Body of pancreas (tissue), 4 donors: ENCODE results near the gene DYDC1. TPM values are rescaled to one million over a fixed set of nuclear protein-coding genes. Genes with fewer than 3 reads are reported as not detected.

ENCODE experiments used
- ATAC-seq: fragments of 150-250 bp; one replicate; pipeline ENCODE4 v1.9.1; 2016
- DNase-seq, 4 donors: peaks; one replicate each; pipeline ENCODE4 v3.0.0-alpha.2; 2019
- H3K27ac ChIP-seq, 4 donors: fragments of 200-600 bp; sonication (generic); 1 replicate in 3 of 4; 2 replicates in 1 of 4; pipeline versions ENCODE4 v1.5.1 to v1.6.1; 2016 to 2019; ENCODE audit warnings: mild to moderate bottlenecking in 1 of 4, mixed read lengths in 1 of 4, moderate library complexity in 1 of 4
- H3K27me3 ChIP-seq, 2 donors: fragments of 200-600 bp; sonication (generic); one replicate each; pipeline ENCODE4 v1.6.0; 2016; ENCODE audit warnings: mild to moderate bottlenecking in 1 of 2
- H3K36me3 ChIP-seq, 2 donors: fragments of 200-600 bp; sonication (generic); replicated peaks in 1 of 2; 2 replicates each; pipeline ENCODE4 v1.5.1; 2016; ENCODE audit warnings: low read depth in 2 of 2; ENCODE audit not compliant: insufficient read depth in 1 of 2
- H3K4me1 ChIP-seq: fragments of 200-600 bp; sonication (generic); one replicate; pipeline ENCODE4 v1.6.0; 2016
- H3K4me3 ChIP-seq, 2 donors: fragments of 200-600 bp; sonication (generic); 1 replicate in 1 of 2; 2 replicates in 1 of 2; pipeline ENCODE4 v1.5.1; 2016 to 2019
- H3K9me3 ChIP-seq, 3 donors: fragments of 200-600 bp; sonication (generic); 1 replicate in 2 of 3; 2 replicates in 1 of 3; pipeline ENCODE4 v1.5.1; 2016
- POLR2A ChIP-seq, 3 donors: fragments of 450-650 bp; IDR thresholded peaks; one replicate each; pipeline ENCODE4 v1.6.1; 2016; ENCODE audit warnings: antibody characterized with exemption in 3 of 3, mild to moderate bottlenecking in 2 of 3
- WGBS, 2 donors: methylation state at CpG; one replicate each; pipeline ENCODE4 v1.1.5; 2017; 5-methylcytosine and 5-hydroxymethylcytosine counted together
- intact Hi-C: fragments of 100-400 bp; cut with DNase I; formaldehyde crosslinking; loops from one replicate; pipeline ENCODE4 v1.15.1; 2023
- total RNA-seq, 2 donors: library from RNA; depleted of rRNA; stranded (reverse); fragments of >200 nt; gene quantifications; one replicate each; pipeline ENCODE4 v1.1.0, GENCODE V29; 2016
- TF ChIP-seq, protein P1 (sequence below), 7 experiments: fragments of 450-650 bp in 4 of 7; fragments of 200-600 bp in 3 of 7; sonication (generic) in 3 of 7; IDR thresholded peaks; one replicate each; pipeline ENCODE4 v1.5.1; 2016 to 2019; ENCODE audit warnings: antibody characterized with exemption in 7 of 7

The DYDC1 gene
- total RNA-seq, 2 donors from 2014 or later = not detected

DNA sequence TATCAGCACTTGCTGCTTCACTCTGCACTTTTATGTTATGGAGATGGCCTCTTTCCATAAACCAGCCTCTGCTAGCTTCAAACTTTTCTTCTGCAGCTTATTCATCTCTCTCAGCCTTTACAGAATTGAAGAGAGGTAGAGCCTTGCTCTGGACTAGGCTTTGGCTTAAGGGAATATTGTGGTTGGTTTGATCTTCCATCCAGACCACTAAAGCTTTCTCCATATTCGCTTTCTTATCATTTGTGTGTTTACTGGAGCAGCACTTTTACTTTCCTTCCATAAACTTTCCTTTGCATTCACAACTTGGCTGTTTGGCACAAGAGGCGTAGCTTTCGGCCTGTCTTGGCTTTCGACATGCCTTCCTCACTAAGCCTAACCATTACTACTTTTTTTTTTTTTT lies 23.6 kb upstream of the DYDC1 start:
- 76 to 91% methylated on average over 4 of the region's 4 CpGs for WGBS, 2 donors
- Histone ChIP-seq H3K4me3 (no peak overlapping the region), H3K27me3 (no peaks in the 10 kb centered on the region), H3K27ac (no peak overlapping the region), H3K36me3 (no peaks in the 10 kb centered on the region), H3K9me3 (no peaks in the 10 kb centered on the region), H3K4me1 (no peaks in the 10 kb centered on the region)
- intact Hi-C loops = no loop called here
- DNase-seq (no peak), ATAC-seq (no peak)
- no peak for TF ChIP-seq POLR2A (IDR thresholded peaks at IDR 0.05)
- TF ChIP-seq, protein P1, sequence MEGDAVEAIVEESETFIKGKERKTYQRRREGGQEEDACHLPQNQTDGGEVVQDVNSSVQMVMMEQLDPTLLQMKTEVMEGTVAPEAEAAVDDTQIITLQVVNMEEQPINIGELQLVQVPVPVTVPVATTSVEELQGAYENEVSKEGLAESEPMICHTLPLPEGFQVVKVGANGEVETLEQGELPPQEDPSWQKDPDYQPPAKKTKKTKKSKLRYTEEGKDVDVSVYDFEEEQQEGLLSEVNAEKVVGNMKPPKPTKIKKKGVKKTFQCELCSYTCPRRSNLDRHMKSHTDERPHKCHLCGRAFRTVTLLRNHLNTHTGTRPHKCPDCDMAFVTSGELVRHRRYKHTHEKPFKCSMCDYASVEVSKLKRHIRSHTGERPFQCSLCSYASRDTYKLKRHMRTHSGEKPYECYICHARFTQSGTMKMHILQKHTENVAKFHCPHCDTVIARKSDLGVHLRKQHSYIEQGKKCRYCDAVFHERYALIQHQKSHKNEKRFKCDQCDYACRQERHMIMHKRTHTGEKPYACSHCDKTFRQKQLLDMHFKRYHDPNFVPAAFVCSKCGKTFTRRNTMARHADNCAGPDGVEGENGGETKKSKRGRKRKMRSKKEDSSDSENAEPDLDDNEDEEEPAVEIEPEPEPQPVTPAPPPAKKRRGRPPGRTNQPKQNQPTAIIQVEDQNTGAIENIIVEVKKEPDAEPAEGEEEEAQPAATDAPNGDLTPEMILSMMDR (IDR thresholded peaks at IDR 0.05) = no peak

DNA sequence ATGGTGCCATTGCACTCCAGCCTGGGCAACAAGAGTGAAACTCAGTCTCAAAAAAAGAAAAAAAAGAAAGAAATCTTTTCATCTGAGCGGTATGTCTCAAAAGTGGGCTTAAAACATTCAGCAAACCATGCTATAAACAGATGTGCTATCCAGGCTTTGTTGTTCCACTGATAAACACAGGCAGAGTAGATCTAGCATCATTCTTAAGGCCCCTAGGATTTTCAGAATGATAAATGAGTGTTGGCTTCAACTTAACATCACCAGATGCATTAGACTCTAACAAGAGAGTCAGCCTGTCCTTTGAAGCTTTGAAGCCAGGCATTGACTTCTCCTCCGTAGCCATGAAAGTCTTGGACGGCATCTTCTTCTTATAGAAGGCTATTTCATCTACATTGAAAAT lies 23.1 kb upstream of the DYDC1 start:
- Histone ChIP-seq H3K36me3 (no peaks in the 10 kb centered on the region), H3K27ac (no peak overlapping the region), H3K9me3 (no peaks in the 10 kb centered on the region), H3K27me3 (no peaks in the 10 kb centered on the region), H3K4me1 (no peaks in the 10 kb centered on the region), H3K4me3 (no peak overlapping the region)
- DNase-seq (no peak), ATAC-seq (no peak)
- WGBS, 2 donors = 64 to 68% methylated on average over 3 of the region's 3 CpGs
- TF ChIP-seq, protein P1 (IDR thresholded peaks at IDR 0.05) = no peak
- no peak for TF ChIP-seq POLR2A (IDR thresholded peaks at IDR 0.05)
- intact Hi-C loops = no loop called here

DNA sequence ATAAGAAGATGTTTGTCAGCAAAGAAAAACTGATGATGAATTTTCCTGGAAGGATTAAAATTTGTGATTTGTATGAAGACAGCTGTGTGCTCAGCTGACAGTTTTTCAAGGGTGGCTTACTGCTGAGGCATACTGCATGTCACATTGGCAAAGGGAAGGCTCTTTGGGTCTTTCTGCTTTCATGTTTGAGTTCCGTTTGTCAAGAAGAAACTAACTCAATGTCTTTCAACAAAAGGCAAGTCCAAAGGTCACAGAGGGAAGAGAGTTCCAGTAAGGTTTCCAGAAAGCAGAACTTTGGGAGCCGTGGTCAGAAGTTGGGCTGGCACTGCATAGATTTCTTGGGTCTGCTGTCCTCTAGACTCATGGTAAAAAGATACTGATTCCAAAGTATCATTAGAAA lies 16.9 kb upstream of the DYDC1 start:
- no peak for ATAC-seq
- no peak overlapping the region for H3K27ac ChIP-seq
- intact Hi-C loops = no loop called here
- DNase-seq = no peak
- H3K27me3 ChIP-seq = no peaks in the 10 kb centered on the region
- WGBS, 2 donors = 32 to 42% methylated on average over 2 of the region's 2 CpGs
- no peaks in the 10 kb centered on the region for H3K9me3 ChIP-seq
- H3K4me3 ChIP-seq = no peak overlapping the region
- no peak for TF ChIP-seq POLR2A (IDR thresholded peaks at IDR 0.05)
- TF ChIP-seq, protein P1 (IDR thresholded peaks at IDR 0.05) = no peak
- no peaks in the 10 kb centered on the region for H3K4me1 ChIP-seq
- no peaks in the 10 kb centered on the region for H3K36me3 ChIP-seq

DNA sequence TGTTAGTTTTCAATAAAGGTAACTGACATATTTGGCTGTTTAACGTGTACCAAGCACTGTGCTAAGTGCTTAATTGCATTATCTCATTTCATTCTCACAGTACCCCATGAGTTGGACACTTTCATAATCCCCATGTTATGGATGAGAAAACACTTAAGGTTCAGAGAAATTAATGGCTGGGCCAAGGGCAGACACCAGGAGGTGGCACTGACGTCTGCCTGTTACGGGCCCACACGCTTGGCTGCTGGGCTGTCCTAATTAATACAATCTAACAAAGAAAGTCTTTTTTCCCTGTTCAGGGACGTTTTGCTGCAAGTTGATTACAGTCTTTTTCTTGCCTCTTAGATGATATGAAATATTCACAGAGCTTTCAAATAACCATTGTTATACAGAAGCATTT lies 16.1 kb upstream of the DYDC1 start:
- DNase-seq = no peak
- no peak for ATAC-seq
- Histone ChIP-seq H3K9me3 (no peaks in the 10 kb centered on the region), H3K27ac (no peak overlapping the region), H3K4me1 (no peaks in the 10 kb centered on the region), H3K4me3 (no peak overlapping the region), H3K36me3 (no peaks in the 10 kb centered on the region), H3K27me3 (no peaks in the 10 kb centered on the region)
- 58 to 77% methylated on average over 5 of the region's 5 CpGs for WGBS, 2 donors
- intact Hi-C loops = no loop called here
- no peak for TF ChIP-seq POLR2A (IDR thresholded peaks at IDR 0.05)
- TF ChIP-seq, protein P1 (IDR thresholded peaks at IDR 0.05) = no peak

DNA sequence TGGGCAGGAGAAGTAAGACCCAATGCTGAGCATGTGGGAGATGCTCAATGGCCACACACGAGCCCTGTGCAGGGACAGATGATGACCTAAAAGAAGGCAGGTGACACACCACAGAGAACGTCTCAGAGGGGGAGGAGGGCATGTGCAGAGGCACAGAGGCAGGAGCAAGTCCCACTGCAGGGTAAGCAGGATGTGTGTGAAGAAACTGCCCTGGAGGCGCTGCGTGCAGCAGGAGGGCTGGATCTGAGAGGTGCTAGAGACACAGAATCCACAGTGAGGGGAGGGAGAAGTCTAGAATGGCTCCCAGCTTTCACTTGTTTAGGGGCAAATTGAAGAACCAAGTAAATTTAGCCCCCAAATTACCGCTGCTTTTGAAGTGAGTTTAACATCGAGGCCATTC lies 14.9 kb upstream of the DYDC1 start:
- ATAC-seq = no peak
- WGBS, 2 donors = 83 to 93% methylated on average over 6 of the region's 6 CpGs
- Histone ChIP-seq H3K9me3 (peaks cover 0 to 9% (median 0%) of the 10 kb centered on the region in 3 donors), H3K27ac (no peak overlapping the region), H3K36me3 (no peaks in the 10 kb centered on the region), H3K4me3 (no peak overlapping the region), H3K27me3 (no peaks in the 10 kb centered on the region), H3K4me1 (no peaks in the 10 kb centered on the region)
- intact Hi-C loops = no loop called here
- no peak for DNase-seq
- no peak for TF ChIP-seq POLR2A (IDR thresholded peaks at IDR 0.05)
- TF ChIP-seq, protein P1 (IDR thresholded peaks at IDR 0.05) = no peak
